ENCODE data around the gene HMGCL. TPM values are rescaled to one million over a fixed set of nuclear protein-coding genes. Genes with fewer than 3 reads are reported as not detected.
A peak's percentile ranks its signal among the peaks of the same experiment; 100 is the strongest.
"Not testable (repeated sequence)": the region's sequence is repeated elsewhere in the genome, so short reads cannot be mapped to it uniquely, and the experiment has no call there.

HMGCL gene
- total and polyA plus RNA-seq, 9 donors = 14.3 to 41.4 (median 25.9) TPM

DNA sequence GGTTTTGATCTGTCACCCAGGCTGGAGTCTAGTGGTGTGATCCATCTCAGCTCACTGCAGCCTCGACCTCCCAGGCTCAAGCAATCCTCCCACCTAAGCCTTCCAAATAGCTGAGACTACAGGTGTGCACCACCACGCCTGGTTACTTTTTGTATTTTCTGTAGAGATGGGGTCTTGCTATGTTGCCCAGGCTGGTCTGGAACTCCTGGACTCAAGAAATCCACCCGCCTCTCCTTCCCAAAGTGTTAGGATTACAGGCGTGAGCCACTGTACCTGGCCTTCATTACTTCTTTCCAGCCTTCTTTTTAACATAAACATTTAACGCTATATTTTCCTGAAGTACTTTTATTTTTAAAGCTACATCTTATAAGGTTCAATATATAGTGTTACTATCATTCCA is 18.4 kb upstream of the HMGCL start:
- Histone ChIP-seq H3K4me1 (ENCODE audit: insufficient read depth) (no peaks in the 10 kb centered on the region), H3K9me3 (peaks cover 0 to 3% of the 10 kb centered on the region in 2 donors), H3K27ac (no peak overlapping the region), H3K36me3 (no peaks in the 10 kb centered on the region), H3K4me3 (no peak overlapping the region), H3K27me3 (no peaks in the 10 kb centered on the region)
- intact Hi-C loops (cut with DNase I) = no loop called here
- WGBS, 3 donors = 86 to 93% (median 88%) methylated on average over 5 of the region's 5 CpGs
- TF ChIP-seq EP300 (IDR thresholded peaks at IDR 0.05) = no peak
- TF ChIP-seq, protein P1, sequence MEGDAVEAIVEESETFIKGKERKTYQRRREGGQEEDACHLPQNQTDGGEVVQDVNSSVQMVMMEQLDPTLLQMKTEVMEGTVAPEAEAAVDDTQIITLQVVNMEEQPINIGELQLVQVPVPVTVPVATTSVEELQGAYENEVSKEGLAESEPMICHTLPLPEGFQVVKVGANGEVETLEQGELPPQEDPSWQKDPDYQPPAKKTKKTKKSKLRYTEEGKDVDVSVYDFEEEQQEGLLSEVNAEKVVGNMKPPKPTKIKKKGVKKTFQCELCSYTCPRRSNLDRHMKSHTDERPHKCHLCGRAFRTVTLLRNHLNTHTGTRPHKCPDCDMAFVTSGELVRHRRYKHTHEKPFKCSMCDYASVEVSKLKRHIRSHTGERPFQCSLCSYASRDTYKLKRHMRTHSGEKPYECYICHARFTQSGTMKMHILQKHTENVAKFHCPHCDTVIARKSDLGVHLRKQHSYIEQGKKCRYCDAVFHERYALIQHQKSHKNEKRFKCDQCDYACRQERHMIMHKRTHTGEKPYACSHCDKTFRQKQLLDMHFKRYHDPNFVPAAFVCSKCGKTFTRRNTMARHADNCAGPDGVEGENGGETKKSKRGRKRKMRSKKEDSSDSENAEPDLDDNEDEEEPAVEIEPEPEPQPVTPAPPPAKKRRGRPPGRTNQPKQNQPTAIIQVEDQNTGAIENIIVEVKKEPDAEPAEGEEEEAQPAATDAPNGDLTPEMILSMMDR (IDR thresholded peaks at IDR 0.05) = no peak
- no peak for DNase-seq

GRCh38 chr1:23838401-23838866 is 13.2 kb upstream of the HMGCL start:
- no peaks in the 10 kb centered on the region for H3K27me3 ChIP-seq
- H3K4me3 ChIP-seq = peak overlapping the region; percentile 33
- WGBS, 3 donors = 0 to 1% (median 0%) methylated on average over 14 to 21 of the region's 21 CpGs
- intact Hi-C loops (cut with DNase I) = no loop called here
- H3K27ac ChIP-seq = no peak overlapping the region
- TF ChIP-seq, protein P1 (IDR thresholded peaks at IDR 0.05) = no peak
- TF ChIP-seq EP300 (IDR thresholded peaks at IDR 0.05) (no peak), POLR2A (IDR thresholded peaks at IDR 0.05) (no peak)
- peaks cover 2% of the 10 kb centered on the region for H3K4me1 ChIP-seq (ENCODE audit: insufficient read depth)
- H3K9me3 ChIP-seq = no peaks in the 10 kb centered on the region
- no peaks in the 10 kb centered on the region for H3K36me3 ChIP-seq
- DNase-seq = peak; percentile 47 to 68 (median 66)

DNA sequence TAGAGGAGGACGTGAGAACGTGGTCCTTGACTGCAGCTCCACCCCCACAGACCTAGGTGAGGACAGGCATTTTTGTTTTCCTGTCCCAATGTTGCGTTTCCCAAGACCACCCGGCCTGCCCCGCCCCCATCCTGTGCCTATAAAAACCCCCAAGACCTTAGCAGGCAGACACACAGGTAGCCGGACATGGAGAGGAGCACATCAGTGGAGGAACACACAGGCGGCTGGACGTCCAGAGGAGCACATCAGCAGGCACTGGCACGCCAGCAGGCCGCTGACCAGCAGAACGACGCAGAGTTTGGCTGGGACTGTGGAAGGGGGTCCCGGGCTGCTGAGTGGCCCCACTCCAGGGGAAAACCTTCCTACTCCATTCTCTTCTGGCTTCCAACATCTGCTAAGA is 12.7 kb upstream of the HMGCL start:
- DNase-seq = no peak
- no peaks in the 10 kb centered on the region for H3K27me3 ChIP-seq
- no peaks in the 10 kb centered on the region for H3K36me3 ChIP-seq
- no peaks in the 10 kb centered on the region for H3K9me3 ChIP-seq
- no peak for TF ChIP-seq EP300 (IDR thresholded peaks at IDR 0.05)
- no peak for TF ChIP-seq POLR2A (IDR thresholded peaks at IDR 0.05)
- TF ChIP-seq, protein P1 (IDR thresholded peaks at IDR 0.05) = no peak
- H3K4me1 ChIP-seq (ENCODE audit: insufficient read depth) = peaks cover 2% of the 10 kb centered on the region
- H3K27ac ChIP-seq = no peak overlapping the region
- H3K4me3 ChIP-seq = no peak overlapping the region
- intact Hi-C loops (cut with DNase I) = no loop called here
- WGBS, 3 donors = 8 to 12% (median 10%) methylated on average over 13 of the region's 13 CpGs

DNA sequence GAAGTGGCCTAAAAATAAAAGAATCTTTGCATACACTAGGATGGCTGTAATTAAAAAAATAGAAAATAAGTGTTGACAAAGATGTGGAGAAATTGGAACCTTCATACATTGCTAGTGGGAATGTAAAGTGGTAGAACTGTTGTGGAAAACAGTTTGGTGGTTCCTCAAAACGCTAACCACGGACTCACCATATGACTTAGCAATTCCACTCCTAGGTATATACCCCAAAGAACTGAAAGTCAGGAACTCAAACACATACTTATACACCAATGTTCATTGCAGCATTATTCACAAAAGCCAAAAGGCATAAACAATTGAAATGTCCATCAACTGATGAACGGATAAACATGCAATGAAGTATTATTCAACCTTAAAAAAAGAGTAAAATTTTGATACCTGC is 10.8 kb upstream of the HMGCL start:
- Histone ChIP-seq H3K4me3 (no peak overlapping the region), H3K4me1 (ENCODE audit: insufficient read depth) (peaks cover 2% of the 10 kb centered on the region), H3K36me3 (no peaks in the 10 kb centered on the region), H3K27me3 (no peaks in the 10 kb centered on the region), H3K9me3 (no peaks in the 10 kb centered on the region), H3K27ac (no peak overlapping the region)
- no peak for DNase-seq
- TF ChIP-seq, protein P1 (IDR thresholded peaks at IDR 0.05) = no peak
- TF ChIP-seq POLR2A (IDR thresholded peaks at IDR 0.05) (no peak), EP300 (IDR thresholded peaks at IDR 0.05) (no peak)
- WGBS, 3 donors = 77 to 86% (median 79%) methylated on average over 3 of the region's 3 CpGs
- intact Hi-C loops (cut with DNase I) = no loop called here

- H3K4me3 ChIP-seq; H3K4me1 ChIP-seq (ENCODE audit: insufficient read depth); H3K9me3 ChIP-seq; intact Hi-C loops (cut with DNase I); H3K36me3 ChIP-seq; H3K27me3 ChIP-seq; DNase-seq; H3K27ac ChIP-seq: not testable (repeated sequence)
- WGBS, 3 donors = 78 to 81% (median 79%) methylated on average over 6 of the region's 6 CpGs
Observed at GRCh38 chr1:23834156-23834555, 8.9 kb upstream of the HMGCL start.
